ENCODE measurements around the gene KRT76. TPM values are rescaled to one million over a fixed set of nuclear protein-coding genes. Genes with fewer than 3 reads are reported as not detected.

Gene KRT76
- total RNA-seq, 2 donors from 2014 or later, result not detected

DNA sequence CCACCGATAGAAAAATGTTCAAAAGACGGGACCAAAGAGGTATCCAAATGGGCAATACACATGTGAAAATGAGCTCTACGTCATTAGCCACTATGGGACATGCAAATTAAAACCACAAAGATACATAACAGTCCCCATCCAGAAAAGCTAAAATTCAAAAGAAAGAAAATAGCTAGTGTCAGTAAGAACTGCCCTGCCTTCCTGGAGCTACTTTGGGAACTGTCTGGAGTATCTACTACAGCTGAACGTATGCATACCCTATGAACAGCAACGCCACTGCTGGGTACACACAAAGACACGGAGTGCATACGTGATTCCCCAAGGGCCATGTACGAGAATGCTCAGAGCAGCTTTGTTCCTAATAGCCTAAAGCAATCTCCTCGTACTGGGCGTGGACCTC lies 48.0 kb downstream of the KRT76 start:
- Histone ChIP-seq H3K27me3 (no peaks in the 10 kb centered on the region), H3K36me3 (no peaks in the 10 kb centered on the region), H3K9me3 (no peaks in the 10 kb centered on the region), H3K9ac (ENCODE audit: low read depth in 2 of 2, low read length in 2 of 2) (no peak overlapping the region), H3K27ac (no peak overlapping the region), H3K4me3 (no peak overlapping the region), H3K4me1 (no peaks in the 10 kb centered on the region)
- intact Hi-C loops (cut with DNase I), result no loop called here
- no peak for DNase-seq
- TF ChIP-seq, protein P1, sequence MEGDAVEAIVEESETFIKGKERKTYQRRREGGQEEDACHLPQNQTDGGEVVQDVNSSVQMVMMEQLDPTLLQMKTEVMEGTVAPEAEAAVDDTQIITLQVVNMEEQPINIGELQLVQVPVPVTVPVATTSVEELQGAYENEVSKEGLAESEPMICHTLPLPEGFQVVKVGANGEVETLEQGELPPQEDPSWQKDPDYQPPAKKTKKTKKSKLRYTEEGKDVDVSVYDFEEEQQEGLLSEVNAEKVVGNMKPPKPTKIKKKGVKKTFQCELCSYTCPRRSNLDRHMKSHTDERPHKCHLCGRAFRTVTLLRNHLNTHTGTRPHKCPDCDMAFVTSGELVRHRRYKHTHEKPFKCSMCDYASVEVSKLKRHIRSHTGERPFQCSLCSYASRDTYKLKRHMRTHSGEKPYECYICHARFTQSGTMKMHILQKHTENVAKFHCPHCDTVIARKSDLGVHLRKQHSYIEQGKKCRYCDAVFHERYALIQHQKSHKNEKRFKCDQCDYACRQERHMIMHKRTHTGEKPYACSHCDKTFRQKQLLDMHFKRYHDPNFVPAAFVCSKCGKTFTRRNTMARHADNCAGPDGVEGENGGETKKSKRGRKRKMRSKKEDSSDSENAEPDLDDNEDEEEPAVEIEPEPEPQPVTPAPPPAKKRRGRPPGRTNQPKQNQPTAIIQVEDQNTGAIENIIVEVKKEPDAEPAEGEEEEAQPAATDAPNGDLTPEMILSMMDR (IDR thresholded peaks at IDR 0.05), result no peak

DNA sequence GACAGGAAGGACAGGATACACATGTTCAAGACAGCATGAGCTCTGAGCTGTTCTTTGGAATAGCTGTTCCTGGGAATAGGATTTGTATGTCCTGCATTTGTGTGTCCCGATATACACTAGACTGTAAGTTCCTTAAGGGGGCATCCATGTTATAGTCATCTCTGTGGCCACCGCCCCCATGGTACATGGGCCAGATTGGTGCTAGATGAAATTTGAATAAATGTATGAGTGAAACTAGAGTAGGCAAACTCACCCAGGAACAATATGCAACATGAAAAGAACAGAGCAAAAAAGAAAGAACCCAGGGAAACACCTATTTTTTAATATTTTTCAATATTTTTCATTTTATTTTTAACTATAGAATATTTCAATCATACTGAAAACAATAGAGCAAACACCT lies 48.8 kb downstream of the KRT76 start:
- intact Hi-C loops (cut with DNase I), result no loop called here
- Histone ChIP-seq H3K9ac (ENCODE audit: low read depth in 2 of 2, low read length in 2 of 2) (no peak overlapping the region), H3K36me3 (no peaks in the 10 kb centered on the region), H3K27me3 (no peaks in the 10 kb centered on the region), H3K27ac (no peak overlapping the region), H3K4me1 (no peaks in the 10 kb centered on the region), H3K9me3 (no peaks in the 10 kb centered on the region), H3K4me3 (no peak overlapping the region)
- TF ChIP-seq, protein P1 (IDR thresholded peaks at IDR 0.05), result no peak
- no peak for DNase-seq

DNA sequence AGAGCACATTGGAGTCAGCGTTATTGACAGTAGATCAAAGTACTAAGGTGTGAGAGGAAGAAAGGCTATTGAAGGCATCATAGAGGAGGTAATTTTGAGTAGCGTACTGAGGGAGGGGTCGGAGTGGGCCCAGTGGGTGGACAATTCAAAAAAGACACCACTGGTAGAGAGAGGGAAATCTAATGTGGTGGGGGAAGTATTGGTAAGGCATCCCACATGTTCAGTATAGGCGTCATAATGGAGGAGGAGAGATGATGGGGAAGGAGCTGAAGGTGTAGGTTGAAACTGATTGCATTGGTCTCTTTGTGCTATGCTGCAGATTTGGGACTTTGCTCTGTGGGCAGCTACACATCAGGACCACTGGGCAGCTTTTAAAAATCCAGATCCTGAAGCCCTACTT lies 50.1 kb downstream of the KRT76 start:
- TF ChIP-seq, protein P1 (IDR thresholded peaks at IDR 0.05), result no peak
- no peak overlapping the region for H3K4me3 ChIP-seq
- H3K36me3 ChIP-seq, result no peaks in the 10 kb centered on the region
- no peak for DNase-seq
- intact Hi-C loops (cut with DNase I), result no loop called here
- no peaks in the 10 kb centered on the region for H3K4me1 ChIP-seq
- H3K9me3 ChIP-seq, result no peaks in the 10 kb centered on the region
- no peak overlapping the region for H3K27ac ChIP-seq
- no peaks in the 10 kb centered on the region for H3K27me3 ChIP-seq
- H3K9ac ChIP-seq (ENCODE audit: low read depth in 2 of 2, low read length in 2 of 2), result no peak overlapping the region

DNA sequence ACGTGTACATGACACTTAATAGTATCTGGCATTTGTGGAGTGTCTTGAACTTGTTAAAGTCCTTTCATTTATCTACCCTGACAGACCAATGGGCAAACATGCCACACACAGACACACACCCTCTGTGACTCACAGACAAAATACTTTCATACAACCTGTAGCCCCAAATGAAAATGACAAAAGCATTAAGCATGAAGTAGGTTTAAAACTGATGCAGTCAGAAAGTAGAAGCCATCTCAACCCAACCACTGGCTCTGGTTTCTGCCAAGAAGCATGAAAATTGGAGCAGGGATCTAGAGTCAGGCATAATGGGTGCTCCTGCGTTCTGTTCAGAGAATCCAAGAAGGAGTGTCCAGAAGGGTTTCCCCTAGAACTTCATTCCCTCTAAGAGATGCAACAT lies 50.7 kb downstream of the KRT76 start:
- Histone ChIP-seq H3K27me3 (no peaks in the 10 kb centered on the region), H3K4me3 (no peak overlapping the region), H3K9me3 (no peaks in the 10 kb centered on the region), H3K36me3 (no peaks in the 10 kb centered on the region), H3K27ac (no peak overlapping the region), H3K4me1 (no peaks in the 10 kb centered on the region), H3K9ac (ENCODE audit: low read depth in 2 of 2, low read length in 2 of 2) (no peak overlapping the region)
- TF ChIP-seq, protein P1 (IDR thresholded peaks at IDR 0.05), result no peak
- intact Hi-C loops (cut with DNase I), result no loop called here
- DNase-seq, result no peak

DNA sequence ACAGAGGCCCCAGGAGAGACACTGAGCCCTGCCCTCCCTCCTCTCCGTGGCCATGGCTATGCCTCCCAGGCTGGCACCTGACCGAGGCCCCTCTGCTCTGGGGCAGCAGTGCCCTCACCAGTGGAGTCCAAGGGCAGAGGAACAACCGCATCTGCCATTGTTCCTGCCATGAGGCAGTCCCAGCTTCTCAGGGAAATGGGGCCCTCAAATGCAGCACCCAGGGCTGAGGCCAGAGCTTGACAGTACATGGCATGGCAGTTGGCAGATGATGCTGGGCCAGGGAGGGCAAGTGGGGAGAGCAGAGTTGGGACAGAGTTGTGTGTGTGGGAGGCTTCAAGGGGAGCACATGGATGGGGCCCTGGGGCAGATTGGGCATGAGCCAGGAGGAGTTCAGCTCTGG lies 52.8 kb downstream of the KRT76 start:
- H3K9me3 ChIP-seq, result no peaks in the 10 kb centered on the region
- no peaks in the 10 kb centered on the region for H3K4me1 ChIP-seq
- no peak overlapping the region for H3K9ac ChIP-seq (ENCODE audit: low read depth in 2 of 2, low read length in 2 of 2)
- no peak for DNase-seq
- no peak overlapping the region for H3K4me3 ChIP-seq
- no peaks in the 10 kb centered on the region for H3K27me3 ChIP-seq
- H3K27ac ChIP-seq, result no peak overlapping the region
- TF ChIP-seq, protein P1 (IDR thresholded peaks at IDR 0.05), result no peak
- H3K36me3 ChIP-seq, result no peaks in the 10 kb centered on the region
- intact Hi-C loops (cut with DNase I), result no loop called here

DNA sequence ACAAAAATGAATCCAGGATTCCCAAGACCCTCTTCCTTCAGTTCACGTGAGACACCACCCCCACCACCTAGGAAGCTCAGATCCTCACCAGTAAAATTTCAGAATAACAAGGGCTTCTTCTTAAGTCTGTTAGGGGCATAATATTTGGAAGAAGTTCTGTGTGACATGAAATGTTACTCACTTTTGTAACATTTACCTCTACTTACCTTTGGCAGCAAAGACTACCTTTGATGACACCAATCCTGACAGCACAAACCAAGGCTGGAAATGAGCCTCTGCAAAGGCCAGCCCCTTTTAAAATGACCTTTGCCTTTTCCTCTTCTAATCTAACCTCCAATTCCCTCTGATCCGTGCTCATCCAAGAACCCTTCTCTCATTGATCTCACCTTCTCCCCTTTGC lies 54.5 kb downstream of the KRT76 start:
- TF ChIP-seq, protein P1 (IDR thresholded peaks at IDR 0.05), result no peak
- intact Hi-C loops (cut with DNase I), result no loop called here

More for the DNA sequence above, 54.5 kb downstream of the KRT76 start:
- DNase-seq, result no peak
- no peaks in the 10 kb centered on the region for H3K27me3 ChIP-seq
- H3K9ac ChIP-seq (ENCODE audit: low read depth in 2 of 2, low read length in 2 of 2), result no peak overlapping the region
- no peak overlapping the region for H3K4me3 ChIP-seq
- H3K27ac ChIP-seq, result no peak overlapping the region
- H3K36me3 ChIP-seq, result no peaks in the 10 kb centered on the region
- no peaks in the 10 kb centered on the region for H3K9me3 ChIP-seq
- H3K4me1 ChIP-seq, result no peaks in the 10 kb centered on the region
